GM21619 (cell line): ENCODE results near the gene MATN1.

Experiments
- ATAC-seq: cut with Tn5 transposase; IDR thresholded peaks from one replicate; pipeline ENCODE4 v1.9.1; 2021; ENCODE audit not compliant: unreplicated experiment

MATN1 gene

GRCh38 chr1:30758121-30758688 lies 34.8 kb upstream of the MATN1 start:
- no peak for ATAC-seq

- ATAC-seq, result no peak
Measured at GRCh38 chr1:30757352-30758120, 34.2 kb upstream of the MATN1 start, which contains the start of gene LAPTM5. TSS of gene LAPTM5 (minus strand) at chr1:30757774. CDS start at chr1:30757745, 29 bp downstream.

GRCh38 chr1:30756545-30757351 lies 33.4 kb upstream of the MATN1 start:
- no peak for ATAC-seq

- no peak for ATAC-seq
Measured at GRCh38 chr1:30756206-30756544, 32.8 kb upstream of the MATN1 start.

- ATAC-seq, result no peak
Measured at GRCh38 chr1:30755746-30756145, 32.4 kb upstream of the MATN1 start.

GRCh38 chr1:30755334-30755733 lies 31.9 kb upstream of the MATN1 start:
- no peak for ATAC-seq

GRCh38 chr1:30754684-30755171 lies 31.3 kb upstream of the MATN1 start:
- ATAC-seq, result peak; percentile 43

- no peak for ATAC-seq
Measured at GRCh38 chr1:30753660-30754123, 30.3 kb upstream of the MATN1 start.

- no peak for ATAC-seq
Measured at GRCh38 chr1:30753118-30753517, 29.7 kb upstream of the MATN1 start.

GRCh38 chr1:30752651-30752908 lies 29.2 kb upstream of the MATN1 start:
- no peak for ATAC-seq

- no peak for ATAC-seq
Measured at GRCh38 chr1:30751830-30752650, 28.7 kb upstream of the MATN1 start.

- ATAC-seq, result no peak
Measured at GRCh38 chr1:30750731-30751291, 27.4 kb upstream of the MATN1 start.

- ATAC-seq, result no peak
Measured at GRCh38 chr1:30749691-30750583, 26.6 kb upstream of the MATN1 start.

GRCh38 chr1:30748699-30749401 lies 25.5 kb upstream of the MATN1 start:
- ATAC-seq, result no peak

GRCh38 chr1:30748098-30748698 lies 24.8 kb upstream of the MATN1 start:
- ATAC-seq, result no peak

- ATAC-seq, result no peak
Measured at GRCh38 chr1:30747033-30748008, 23.9 kb upstream of the MATN1 start.

GRCh38 chr1:30746212-30747032 lies 23.0 kb upstream of the MATN1 start:
- ATAC-seq, result no peak
